Large intestine (tissue), 12 donors: ENCODE results near the gene PAM16. TPM values are rescaled to one million over a fixed set of nuclear protein-coding genes. Genes with fewer than 3 reads are reported as not detected.
"Not testable (repeated sequence)": the region's sequence is repeated elsewhere in the genome, so short reads cannot be mapped to it uniquely, and the experiment has no call there.

Experiments
- DNase-seq, 2 donors: peaks; one replicate each; pipeline versions ENCODE4 v3.0.0 to v3.0.0-alpha.2; 2013
- H3K27ac ChIP-seq: one replicate; pipeline ENCODE4 v1.5.1; 2013; ENCODE audit warnings: low read length
- H3K27me3 ChIP-seq: 2 replicates; pipeline ENCODE4 v1.6.1; 2013; ENCODE audit warnings: low read length; ENCODE audit not compliant: control insufficient read depth, insufficient read depth
- H3K36me3 ChIP-seq: 2 replicates; pipeline ENCODE4 v1.6.1; 2013; ENCODE audit warnings: low read length; ENCODE audit not compliant: control insufficient read depth, insufficient read depth
- H3K4me1 ChIP-seq: one replicate; pipeline ENCODE4 v1.6.1; 2013; ENCODE audit warnings: low read length; ENCODE audit not compliant: control insufficient read depth, insufficient read depth
- H3K4me3 ChIP-seq: one replicate; pipeline ENCODE4 v1.5.1; 2013; ENCODE audit warnings: low read length
- H3K9me3 ChIP-seq: one replicate; pipeline ENCODE4 v1.6.1; 2013; ENCODE audit warnings: mild to moderate bottlenecking, low read depth, low read length, moderate library complexity; ENCODE audit not compliant: control insufficient read depth
- WGBS: methylation state at CpG from one replicate; pipeline ENCODE4 v1.1.5; 2013; ENCODE audit warnings: low lambda C conversion rate; ENCODE audit not compliant: insufficient coverage; 5-methylcytosine and 5-hydroxymethylcytosine counted together
- long read RNA-seq, 11 donors: transcript quantifications; one replicate each; lab custom pipeline, GENCODE V29; 2026
- polyA plus RNA-seq: library from polyadenylated mRNA; unstranded; fragments of 120-200 nt; gene quantifications from one replicate; pipeline ENCODE4 v1.2.1, GENCODE V29; 2013

PAM16 gene
- 37.9 TPM for polyA plus RNA-seq
- long read RNA-seq, donor 1, transcript PAM16-201 (5 exons, 587 nt): major isoform, 12 of 13 reads
- long read RNA-seq, donor 1, partial matches to known transcripts: 0 of 13 reads
- long read RNA-seq, donor 1, other reads (novel, unspliced or antisense): 0 of 13 reads
- long read RNA-seq, donor 2, transcript PAM16-201 (5 exons, 587 nt): major isoform, 12 of 37 reads
- long read RNA-seq, donor 2, partial matches to known transcripts: 22 of 37 reads
- long read RNA-seq, donor 2, other reads (novel, unspliced or antisense): 0 of 37 reads
- long read RNA-seq, donor 3: 0 reads
- long read RNA-seq, donor 4, partial matches to known transcripts: 0 of 2 reads
- long read RNA-seq, donor 4, other reads (novel, unspliced or antisense): 0 of 2 reads
- long read RNA-seq, donor 5, transcript PAM16-201 (5 exons, 587 nt): major isoform, 5 of 11 reads
- long read RNA-seq, donor 5, partial matches to known transcripts: 5 of 11 reads
- long read RNA-seq, donor 5, other reads (novel, unspliced or antisense): 0 of 11 reads
- long read RNA-seq, donor 6, transcript PAM16-201 (5 exons, 587 nt): major isoform, 15 of 18 reads
- long read RNA-seq, donor 6, partial matches to known transcripts: 0 of 18 reads
- long read RNA-seq, donor 6, other reads (novel, unspliced or antisense): 0 of 18 reads
- long read RNA-seq, donor 7, transcript PAM16-201 (5 exons, 587 nt): major isoform, 11 of 37 reads
- long read RNA-seq, donor 7, partial matches to known transcripts: 23 of 37 reads
- long read RNA-seq, donor 7, other reads (novel, unspliced or antisense): 0 of 37 reads
- long read RNA-seq, donor 8, transcript PAM16-201 (5 exons, 587 nt): major isoform, 19 of 26 reads
- long read RNA-seq, donor 8, partial matches to known transcripts: 0 of 26 reads
- long read RNA-seq, donor 8, other reads (novel, unspliced or antisense): 0 of 26 reads
- long read RNA-seq, donor 9, transcript PAM16-209 (5 exons, 650 nt): minor isoform, 5 of 30 reads
- long read RNA-seq, donor 9, transcript PAM16-201 (5 exons, 587 nt): major isoform, 20 of 30 reads
- long read RNA-seq, donor 9, partial matches to known transcripts: 0 of 30 reads
- long read RNA-seq, donor 9, other reads (novel, unspliced or antisense): 0 of 30 reads
- long read RNA-seq, donor 10, transcript PAM16-206 (4 exons, 704 nt): minor isoform, 5 of 33 reads
- long read RNA-seq, donor 10, transcript PAM16-201 (5 exons, 587 nt): major isoform, 19 of 33 reads
- long read RNA-seq, donor 10, partial matches to known transcripts: 0 of 33 reads
- long read RNA-seq, donor 10, other reads (novel, unspliced or antisense): 6 of 33 reads
- long read RNA-seq, donor 11, transcript PAM16-201 (5 exons, 587 nt): major isoform, 13 of 14 reads
- long read RNA-seq, donor 11, partial matches to known transcripts: 0 of 14 reads
- long read RNA-seq, donor 11, other reads (novel, unspliced or antisense): 0 of 14 reads

DNA sequence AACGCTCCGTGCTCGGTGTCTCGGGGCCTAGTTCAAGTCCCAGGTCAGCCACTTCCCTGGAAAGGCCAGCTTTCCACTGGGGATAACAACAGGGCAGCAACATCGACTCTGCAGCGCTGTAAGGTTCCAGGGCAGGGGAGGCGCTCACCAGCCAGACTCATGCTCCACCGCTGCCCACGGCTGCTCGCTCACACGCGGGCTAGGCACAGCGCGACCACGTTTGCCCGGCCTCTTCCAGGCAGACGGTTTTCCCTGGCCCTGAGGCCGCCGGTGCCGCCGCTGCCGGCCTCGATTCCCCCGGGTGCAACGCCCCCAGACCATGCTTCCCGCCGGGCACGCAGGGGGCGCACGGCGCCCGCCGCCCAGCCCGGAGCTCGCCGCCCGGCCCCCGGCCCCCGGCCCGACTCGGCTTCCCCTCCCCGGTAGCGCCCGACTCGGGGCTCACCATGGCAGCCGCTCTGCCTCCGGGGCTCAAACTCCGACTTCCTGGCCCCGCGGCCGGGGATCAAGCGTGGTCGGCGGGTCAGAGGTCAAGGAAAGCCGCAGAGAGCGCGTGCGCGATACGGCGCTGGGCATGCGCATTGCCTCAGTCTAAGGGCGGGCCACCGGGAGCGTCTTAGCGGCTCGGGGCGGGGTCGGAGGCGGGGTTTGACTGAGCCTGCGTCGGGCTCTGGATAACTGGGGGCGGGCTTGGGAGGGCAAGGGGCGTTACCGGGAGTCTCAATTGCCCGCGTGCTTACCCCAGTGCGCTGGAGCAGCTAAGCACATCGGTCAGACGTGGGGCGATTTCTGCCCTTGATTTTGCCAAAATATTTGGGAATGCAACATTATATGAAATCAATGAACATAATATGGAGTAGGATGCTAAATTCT is at the start of gene PAM16:
Gene PAM16 (minus strand): TSS at position 535 of the 873 bp plus-strand sequence. CDS start 87 bp downstream, at position 448.
- peaks cover 18% of the 10 kb centered on the region for H3K4me1 ChIP-seq
- WGBS: no CpG with 5 or more reads among the region's 81 CpGs
- H3K36me3 ChIP-seq: peaks cover 11% of the 10 kb centered on the region
- H3K27ac ChIP-seq: peak within 1 kb of the TSS; percentile 72
- DNase-seq: peak; percentile 95 to 96
- peak within 1 kb of the TSS; percentile 86 for H3K4me3 ChIP-seq
- H3K27me3 ChIP-seq: no peaks in the 10 kb centered on the region
- no peaks in the 10 kb centered on the region for H3K9me3 ChIP-seq

DNA sequence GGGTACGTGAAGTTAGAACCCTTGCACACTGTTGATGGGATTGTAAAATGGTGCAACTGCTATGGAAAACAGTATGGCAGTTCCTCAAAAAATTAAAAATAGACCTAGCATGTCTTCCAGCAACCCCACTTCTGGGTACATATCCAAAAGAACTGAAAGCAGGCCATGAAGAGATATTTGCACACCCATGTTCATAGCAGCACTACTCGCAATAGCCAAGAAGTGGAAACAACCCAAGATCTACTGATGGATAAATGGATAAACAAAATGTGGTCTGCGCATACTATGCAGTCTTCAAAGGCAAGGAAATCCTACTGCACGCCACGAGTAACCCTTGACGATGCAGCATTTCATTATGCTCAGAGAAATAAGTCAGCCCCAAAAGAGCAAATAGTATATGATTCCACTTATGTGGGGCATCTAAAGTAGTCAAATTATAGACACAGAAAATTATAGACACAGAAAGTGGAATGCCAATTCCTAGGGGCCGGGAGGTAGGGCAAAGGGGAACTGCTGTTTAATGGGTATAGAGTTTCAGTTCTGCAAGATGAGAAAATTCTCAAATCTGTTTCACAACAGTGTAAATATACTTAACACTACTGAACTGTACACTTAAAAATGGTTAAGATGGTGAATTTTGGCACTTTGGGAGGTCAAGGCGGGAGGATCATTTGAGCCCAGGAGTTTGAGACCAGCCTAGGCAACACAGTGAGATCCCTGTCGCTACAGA is 48.0 kb upstream of the PAM16 start:
- Histone ChIP-seq H3K27ac (no peak overlapping the region), H3K9me3 (no peaks in the 10 kb centered on the region), H3K4me1 (peaks cover 2% of the 10 kb centered on the region), H3K27me3 (no peaks in the 10 kb centered on the region), H3K4me3 (no peak overlapping the region), H3K36me3 (peaks cover 38% of the 10 kb centered on the region)
- 83% methylated on average over 1 of the region's 9 CpGs for WGBS
- no peak for DNase-seq

DNA sequence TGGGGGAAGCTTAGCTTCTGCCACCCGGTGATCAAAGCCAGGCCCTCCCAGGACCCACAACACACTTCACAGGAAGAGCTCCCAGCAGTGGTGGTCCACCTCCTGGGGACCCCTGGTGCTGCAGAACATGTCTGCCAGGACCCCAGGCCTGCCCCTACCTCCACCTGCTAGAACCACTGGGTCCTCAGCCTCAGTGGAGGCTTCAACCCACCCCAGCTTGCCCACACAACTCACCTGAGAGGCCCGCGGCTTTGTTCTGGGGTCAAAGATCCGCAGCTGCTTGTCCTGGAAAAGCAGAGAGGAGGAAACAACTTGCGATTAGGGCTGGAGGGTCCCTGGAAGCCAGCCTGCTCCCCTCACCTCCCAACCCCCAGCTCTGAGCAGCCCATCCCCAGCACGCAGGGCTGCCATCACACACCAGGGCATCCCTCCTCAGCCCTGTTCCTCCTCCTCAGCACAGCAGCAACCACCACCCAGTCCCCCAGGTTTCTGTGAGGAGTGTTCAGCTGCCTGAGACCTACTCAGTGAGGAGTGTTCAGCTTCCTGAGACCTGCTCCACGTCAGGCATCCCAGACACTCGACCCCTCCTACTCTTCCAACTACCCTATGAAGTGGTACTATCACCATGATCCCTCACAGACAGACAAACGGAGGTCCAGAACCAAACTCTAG is 44.1 kb upstream of the PAM16 start:
- WGBS: no CpG with 5 or more reads among the region's 9 CpGs
- no peak overlapping the region for H3K4me3 ChIP-seq
- peaks cover 34% of the 10 kb centered on the region for H3K36me3 ChIP-seq

DNA sequence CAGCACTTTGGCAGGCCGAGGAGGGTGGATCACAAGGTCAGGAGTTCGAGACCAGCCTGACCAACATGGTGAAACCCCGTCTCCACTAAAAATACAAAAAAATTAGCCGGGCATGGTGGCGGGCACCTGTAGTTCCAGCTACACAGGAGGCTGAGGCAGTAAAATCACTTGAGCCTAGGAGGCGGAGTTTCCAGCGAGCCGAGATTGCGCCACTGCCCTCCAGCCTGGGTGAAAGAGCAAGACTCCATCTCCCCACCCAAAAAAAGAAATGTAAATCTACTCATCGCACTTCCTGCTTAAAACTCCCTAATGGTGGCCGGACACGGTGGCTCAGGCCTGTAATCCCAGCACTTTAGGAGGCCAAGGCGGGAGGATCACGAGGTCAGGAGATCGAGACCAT is 42.7 kb upstream of the PAM16 start:
- not testable (repeated sequence) for DNase-seq, H3K27ac ChIP-seq, H3K4me3 ChIP-seq, H3K9me3 ChIP-seq, H3K27me3 ChIP-seq
- WGBS: no CpG with 5 or more reads among the region's 15 CpGs
- peaks cover 38% of the 10 kb centered on the region for H3K36me3 ChIP-seq
- peaks cover 16% of the 10 kb centered on the region for H3K4me1 ChIP-seq

More for the DNA sequence above, 44.1 kb upstream of the PAM16 start:
- Histone ChIP-seq H3K27ac (no peak overlapping the region), H3K9me3 (peaks cover 3% of the 10 kb centered on the region), H3K4me1 (peaks cover 16% of the 10 kb centered on the region), H3K27me3 (no peaks in the 10 kb centered on the region)
- DNase-seq: no peak

DNA sequence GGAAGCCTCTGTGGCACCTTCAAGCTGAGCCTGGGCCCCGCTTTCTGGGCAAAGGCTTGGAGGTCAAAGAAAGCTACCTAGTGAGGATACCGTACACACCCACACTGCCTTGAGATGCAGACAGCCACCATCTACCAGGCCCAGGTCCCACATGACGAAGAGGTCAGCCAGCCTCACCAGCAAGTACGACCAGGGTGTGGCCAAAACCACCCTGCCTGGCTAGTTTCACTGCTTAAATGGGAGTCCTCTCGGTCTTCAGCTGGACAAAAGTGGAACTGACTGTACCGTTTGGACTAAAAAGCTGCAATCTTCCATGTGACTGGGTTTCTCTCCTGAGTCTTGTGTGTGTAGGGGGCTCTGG is 42.1 kb upstream of the PAM16 start:
- H3K9me3 ChIP-seq: peaks cover 3% of the 10 kb centered on the region
- no peak overlapping the region for H3K4me3 ChIP-seq
- WGBS: no CpG with 5 or more reads among the region's 6 CpGs
- H3K36me3 ChIP-seq: peaks cover 44% of the 10 kb centered on the region
- no peaks in the 10 kb centered on the region for H3K27me3 ChIP-seq
- peak overlapping the region; percentile 62 for H3K27ac ChIP-seq
- peaks cover 16% of the 10 kb centered on the region for H3K4me1 ChIP-seq
- peak in 1 of 2 donors; percentile 29 for DNase-seq

GRCh38 chr16:4392382-4393239 is 41.5 kb upstream of the PAM16 start:
- WGBS: no CpG with 5 or more reads among the region's 27 CpGs
- Histone ChIP-seq H3K9me3 (peaks cover 3% of the 10 kb centered on the region), H3K4me1 (peaks cover 16% of the 10 kb centered on the region), H3K36me3 (peaks cover 48% of the 10 kb centered on the region), H3K27me3 (no peaks in the 10 kb centered on the region), H3K4me3 (no peak overlapping the region), H3K27ac (peak overlapping the region; percentile 62)
- DNase-seq: peak in 1 of 2 donors; percentile 58

DNA sequence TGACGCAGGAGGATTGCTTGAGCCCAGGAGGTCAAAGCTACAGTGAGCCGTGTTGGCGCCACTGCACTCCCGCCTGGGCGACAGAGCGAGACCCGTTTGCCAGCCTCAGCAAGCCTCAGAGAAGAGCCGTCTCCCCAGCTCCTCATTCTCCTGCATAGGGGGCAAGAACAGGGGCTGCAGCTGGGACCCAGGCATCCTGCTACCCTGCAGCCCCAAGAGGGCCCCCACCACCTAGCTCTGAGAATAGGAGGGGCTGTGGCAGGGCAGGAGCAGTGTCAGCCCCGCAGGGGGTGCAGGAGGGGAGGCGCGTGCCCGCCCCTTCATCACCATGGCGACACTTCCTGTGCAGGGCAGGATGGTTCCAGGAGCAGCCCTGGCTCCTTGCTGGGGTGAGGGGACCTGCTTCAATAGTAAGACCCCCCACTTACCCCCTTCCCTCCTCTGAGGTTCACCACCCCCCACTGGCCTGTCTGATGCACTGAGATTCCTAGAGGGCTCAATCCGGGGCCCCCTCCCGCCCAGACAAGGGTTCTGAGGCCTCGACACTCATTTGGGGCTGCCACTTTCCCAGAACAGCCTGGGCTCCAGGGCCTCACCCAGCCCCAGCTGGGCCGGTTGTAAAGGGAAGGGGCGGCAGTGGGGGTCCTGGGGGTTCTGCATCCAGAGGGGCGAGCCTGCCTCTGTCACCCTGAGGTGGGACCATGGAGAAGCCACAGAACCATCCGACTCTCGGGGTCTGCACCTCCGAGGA is 40.7 kb upstream of the PAM16 start:
- no peak overlapping the region for H3K4me3 ChIP-seq
- H3K36me3 ChIP-seq: peaks cover 53% of the 10 kb centered on the region

More for the DNA sequence above, 40.7 kb upstream of the PAM16 start:
- no peak for DNase-seq
- H3K9me3 ChIP-seq: peaks cover 3% of the 10 kb centered on the region
- no CpG with 5 or more reads among the region's 22 CpGs for WGBS
- no peaks in the 10 kb centered on the region for H3K27me3 ChIP-seq
- peaks cover 16% of the 10 kb centered on the region for H3K4me1 ChIP-seq
- peak overlapping the region; percentile 62 for H3K27ac ChIP-seq
